ENCODE results near the gene MOK.

Gene MOK

GRCh38 chr14:102282751-102283465 is 22.1 kb downstream of the MOK start:
- DNase-seq: no peak

GRCh38 chr14:102280376-102280962 is 24.5 kb downstream of the MOK start:
- no peak for DNase-seq

GRCh38 chr14:102279688-102280348 is 25.1 kb downstream of the MOK start:
- no peak for DNase-seq

- no peak for DNase-seq
Observed at GRCh38 chr14:102279282-102279681, 25.7 kb downstream of the MOK start.

- no peak for DNase-seq
Observed at GRCh38 chr14:102278631-102278935, 26.4 kb downstream of the MOK start.

GRCh38 chr14:102277874-102278630 is 26.9 kb downstream of the MOK start:
- no peak for DNase-seq

GRCh38 chr14:102275866-102276265 is 29.1 kb downstream of the MOK start:
- no peak for DNase-seq

GRCh38 chr14:102272392-102272791 is 32.6 kb downstream of the MOK start:
- DNase-seq: no peak

GRCh38 chr14:102264775-102265174 is 40.2 kb downstream of the MOK start:
- DNase-seq: no peak

- DNase-seq: no peak
Observed at GRCh38 chr14:102264355-102264754, 40.6 kb downstream of the MOK start.

- DNase-seq: no peak
Observed at GRCh38 chr14:102262929-102263462, 42.0 kb downstream of the MOK start.

GRCh38 chr14:102258136-102258535 is 46.8 kb downstream of the MOK start:
- no peak for DNase-seq

GRCh38 chr14:102256716-102257115 is 48.2 kb downstream of the MOK start:
- no peak for DNase-seq

- no peak for DNase-seq
Observed at GRCh38 chr14:102255401-102256190, 49.4 kb downstream of the MOK start.

- no peak for DNase-seq
Observed at GRCh38 chr14:102252834-102253801, 51.8 kb downstream of the MOK start.

- DNase-seq: no peak
Observed at GRCh38 chr14:102251161-102251560, 53.8 kb downstream of the MOK start.

- DNase-seq: no peak
Observed at GRCh38 chr14:102250636-102251035, 54.3 kb downstream of the MOK start.

- no peak for DNase-seq
Observed at GRCh38 chr14:102249981-102250380, 55.0 kb downstream of the MOK start.

GRCh38 chr14:102249041-102249440 is 55.9 kb downstream of the MOK start:
- no peak for DNase-seq

- no peak for DNase-seq
Observed at GRCh38 chr14:102248121-102248520, 56.8 kb downstream of the MOK start.

- no peak for DNase-seq
Observed at GRCh38 chr14:102246071-102246470, 58.9 kb downstream of the MOK start.
